ENCODE results near the gene ZNHIT1.
"Not testable (repeated sequence)": the region's sequence is repeated elsewhere in the genome, so short reads cannot be mapped to it uniquely, and the experiment has no call there.

The ZNHIT1 gene

GRCh38 chr7:101243646-101244374 lies 25.8 kb downstream of the ZNHIT1 start:
- DNase-seq = no peak

DNA sequence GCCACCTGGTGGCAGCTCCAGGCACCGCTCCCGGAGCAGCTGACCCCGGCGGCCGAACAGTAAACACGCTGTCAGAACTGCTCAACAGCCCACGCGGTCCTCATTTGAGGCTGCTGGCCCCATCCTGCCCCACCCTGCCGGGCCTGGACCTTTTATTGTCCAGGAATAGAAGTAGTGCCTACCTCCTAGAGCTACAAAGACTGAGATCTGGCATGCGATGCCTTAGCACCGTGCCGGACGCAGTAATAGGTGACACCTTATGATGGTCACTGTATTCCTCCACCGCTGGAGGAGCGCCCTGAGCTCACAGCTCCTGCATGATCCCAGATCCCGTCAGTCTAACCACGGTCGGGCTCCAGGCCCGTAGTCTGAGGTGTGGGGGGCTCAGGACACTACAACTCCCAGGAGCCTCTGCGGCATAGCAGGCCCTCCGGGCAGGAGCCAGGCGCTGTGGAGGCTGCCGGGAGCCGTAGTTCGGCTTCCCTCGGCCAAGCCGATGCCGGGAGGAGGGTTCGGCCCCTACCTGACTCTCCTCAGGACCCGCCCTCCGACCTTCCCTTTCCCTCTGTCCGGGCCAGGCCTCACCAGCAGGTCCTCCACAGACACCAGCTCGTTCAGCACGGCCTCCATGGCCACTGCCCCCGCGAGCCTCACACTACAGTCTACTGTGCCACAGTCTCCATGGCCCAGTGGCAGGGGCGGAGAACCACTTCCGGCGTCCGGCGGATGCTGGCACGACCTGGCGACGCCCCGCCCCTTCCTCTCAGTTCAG lies 26.6 kb downstream of the ZNHIT1 start, which contains the start of gene FIS1:
Gene FIS1, minus strand, starts transcription at position 707 of the 772 bp plus-strand sequence. Its CDS starts 77 bp downstream, at position 630.
- peak; percentile 91 for DNase-seq

DNA sequence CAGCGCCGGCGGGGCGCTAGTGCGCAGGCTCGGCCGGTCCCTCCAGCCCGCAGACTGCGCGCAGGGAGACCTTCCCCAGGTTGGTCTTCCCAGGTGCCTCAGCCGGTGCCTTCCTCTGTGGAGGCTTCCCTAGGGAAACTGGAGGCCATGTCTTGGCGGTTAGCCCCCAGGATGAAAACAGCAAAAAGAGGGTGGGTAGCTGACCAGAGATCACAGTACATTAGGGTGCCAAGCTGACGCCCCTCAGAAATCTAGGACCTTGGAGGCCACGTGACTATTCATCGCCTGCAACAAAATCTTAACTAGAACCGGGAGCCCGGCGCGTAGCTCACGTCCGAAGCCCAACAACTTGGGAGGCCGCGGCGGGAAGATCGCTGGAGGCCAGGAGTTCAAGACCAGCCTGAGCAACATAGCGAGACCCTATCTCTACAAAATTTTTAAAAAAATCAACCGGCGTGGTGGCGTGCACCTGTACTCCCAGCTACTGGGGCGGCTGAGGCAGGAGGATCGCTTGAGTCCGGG lies 27.2 kb downstream of the ZNHIT1 start:
- DNase-seq = no peak

DNA sequence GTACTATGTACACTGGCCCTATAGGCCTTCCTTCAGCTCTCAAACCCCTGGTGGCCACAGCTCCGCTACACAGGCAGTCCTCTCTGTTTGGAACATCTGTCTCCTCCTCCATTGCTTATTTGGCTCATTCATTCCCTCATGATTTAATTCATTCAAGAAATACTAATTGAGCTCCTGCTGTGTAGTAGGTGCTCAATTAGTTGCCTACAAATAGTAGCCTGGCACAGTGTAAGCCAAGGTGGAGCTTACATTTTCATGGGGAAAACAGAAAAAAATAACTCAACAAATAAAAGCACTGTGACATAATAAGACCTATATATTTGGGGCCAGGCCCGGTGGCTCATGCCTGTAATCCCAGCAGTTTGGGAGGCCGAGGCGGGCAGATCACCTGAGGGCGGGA lies 30.3 kb downstream of the ZNHIT1 start:
- no peak for DNase-seq

DNA sequence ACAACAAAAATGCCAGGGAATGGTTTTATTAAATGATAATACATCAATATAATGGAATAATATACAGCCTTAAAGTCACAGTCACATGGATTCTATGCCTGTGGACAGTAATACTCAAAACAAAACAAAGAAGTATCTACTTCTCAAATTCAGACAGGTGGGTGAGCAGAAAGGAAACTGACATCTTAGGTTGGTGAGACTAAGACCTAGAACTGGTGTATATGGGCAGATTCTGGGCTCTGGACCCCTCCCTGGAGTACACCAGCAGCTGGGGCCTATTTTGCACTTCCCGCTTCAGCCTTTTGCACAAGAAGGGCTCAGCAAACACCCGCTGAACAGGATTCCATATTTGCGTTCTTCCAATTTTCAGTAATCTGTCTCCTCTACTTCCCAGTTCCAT lies 32.4 kb downstream of the ZNHIT1 start:
- DNase-seq = no peak

- DNase-seq = peak; percentile 99
These were observed 34.1 kb downstream of the ZNHIT1 start for GRCh38 chr7:101251871-101252659.

GRCh38 chr7:101253199-101253598 lies 35.2 kb downstream of the ZNHIT1 start:
- not testable (repeated sequence) for DNase-seq

DNA sequence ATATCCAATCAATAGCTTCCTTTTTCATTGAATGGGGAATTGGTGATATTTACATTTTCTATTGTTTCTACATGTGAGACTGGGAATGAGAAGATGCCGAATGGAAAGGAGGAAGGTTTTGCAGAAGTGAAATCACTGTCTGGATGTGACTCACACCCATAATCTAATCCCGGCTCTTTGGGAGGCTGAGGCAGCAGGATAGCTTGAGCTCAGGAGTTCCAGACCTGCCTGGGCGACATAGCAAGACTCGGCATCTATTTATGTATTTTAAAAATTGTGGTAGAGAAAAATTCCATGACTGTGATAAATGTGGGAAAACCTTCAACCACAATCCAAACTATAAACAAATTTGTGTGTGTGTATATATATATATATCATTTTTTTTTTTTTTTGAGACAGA lies 37.8 kb downstream of the ZNHIT1 start:
- DNase-seq = no peak

- DNase-seq = no peak
These were observed 40.3 kb downstream of the ZNHIT1 start for GRCh38 chr7:101258243-101258731.

DNA sequence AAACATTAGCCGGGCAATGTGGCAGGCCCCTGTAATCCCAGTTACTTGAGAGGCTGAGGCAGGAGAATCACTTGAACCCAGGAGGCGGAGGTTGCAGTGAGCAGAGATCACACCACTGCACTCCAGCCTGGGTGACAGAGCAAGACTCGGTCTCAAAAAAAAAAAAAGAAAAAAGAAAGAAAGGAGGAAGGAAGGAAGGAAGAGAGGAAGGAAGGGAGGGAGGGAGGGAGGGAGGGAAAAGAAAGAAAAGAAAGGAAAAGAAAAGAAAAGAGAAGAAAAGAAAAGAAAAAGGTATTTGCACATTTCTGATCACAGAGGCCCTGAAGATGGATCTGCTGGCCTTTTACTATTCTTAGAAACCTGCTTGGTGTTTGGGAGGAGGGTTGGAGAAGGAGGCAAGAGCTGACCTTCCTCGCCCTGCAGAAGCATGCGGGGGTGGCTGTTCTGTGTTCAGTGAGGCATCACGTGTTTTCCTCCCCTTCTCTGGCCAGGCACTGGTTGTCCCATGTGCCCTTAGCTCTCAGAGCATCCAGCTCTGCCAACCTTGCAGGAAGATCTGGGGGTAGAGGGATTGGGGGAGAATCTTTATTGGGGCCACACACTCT lies 46.2 kb downstream of the ZNHIT1 start:
- not testable (repeated sequence) for DNase-seq

DNA sequence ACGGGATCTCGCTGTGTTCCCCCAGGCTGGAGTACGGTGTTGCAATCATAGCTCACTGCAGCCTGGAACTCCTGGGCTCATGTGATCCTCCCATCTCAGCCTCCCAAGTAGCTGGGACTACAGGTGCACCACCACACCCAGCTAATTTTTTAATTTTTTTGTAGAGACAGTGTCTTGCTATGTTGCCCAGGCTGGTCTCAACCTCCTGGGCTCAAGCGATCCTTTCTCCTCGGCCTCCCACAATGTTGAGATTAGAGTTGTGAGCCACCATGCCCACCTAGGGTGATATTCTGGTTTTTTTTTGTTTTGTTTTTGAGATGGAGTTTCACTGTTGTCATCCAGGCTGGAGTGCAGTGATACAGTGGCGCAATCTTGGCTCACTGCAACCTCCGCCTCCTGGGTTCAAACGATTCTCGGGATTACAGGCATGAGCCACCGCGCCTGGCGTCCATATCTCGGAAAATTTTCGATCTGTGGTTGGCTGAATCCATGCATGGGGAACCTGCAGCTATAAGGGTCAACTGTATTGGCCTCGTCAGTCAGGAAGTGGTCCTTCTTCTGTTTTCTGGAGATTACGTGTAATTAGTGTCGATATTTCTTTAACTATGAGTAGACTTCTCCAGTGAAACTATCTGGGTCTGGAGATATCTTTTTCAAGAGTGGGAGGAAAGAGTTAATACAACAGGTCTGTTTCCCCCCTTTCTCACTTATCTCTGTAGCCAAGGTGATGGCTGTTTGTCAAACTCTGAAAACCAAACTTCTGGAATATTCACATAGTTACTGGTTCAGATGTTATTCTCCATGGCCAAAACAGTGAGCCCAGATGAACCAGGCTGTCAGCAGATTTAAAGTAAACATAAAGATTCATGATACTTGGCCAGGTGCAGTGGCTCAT lies 47.9 kb downstream of the ZNHIT1 start:
- DNase-seq = no peak

- DNase-seq = no peak
These were observed 51.7 kb downstream of the ZNHIT1 start for GRCh38 chr7:101269664-101270063.

DNA sequence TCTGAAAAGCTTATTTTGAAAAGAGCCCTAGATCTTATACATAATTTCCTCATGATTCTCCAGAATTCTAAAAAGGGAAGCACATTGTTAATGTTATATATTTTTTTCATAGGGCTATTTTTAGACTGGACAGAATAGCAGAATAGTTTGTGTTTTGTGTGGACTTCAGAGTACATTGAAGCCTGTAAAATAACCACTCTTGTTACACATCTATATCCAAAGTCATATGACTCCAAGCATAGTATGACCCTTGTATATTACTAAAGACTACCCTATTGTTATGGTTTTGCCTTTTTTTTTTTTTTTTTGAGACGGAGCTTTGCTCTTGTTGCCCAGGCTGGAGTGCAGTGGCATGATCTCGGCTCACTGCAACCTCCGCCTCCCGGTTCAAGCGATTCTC lies 53.1 kb downstream of the ZNHIT1 start:
- DNase-seq = no peak

DNA sequence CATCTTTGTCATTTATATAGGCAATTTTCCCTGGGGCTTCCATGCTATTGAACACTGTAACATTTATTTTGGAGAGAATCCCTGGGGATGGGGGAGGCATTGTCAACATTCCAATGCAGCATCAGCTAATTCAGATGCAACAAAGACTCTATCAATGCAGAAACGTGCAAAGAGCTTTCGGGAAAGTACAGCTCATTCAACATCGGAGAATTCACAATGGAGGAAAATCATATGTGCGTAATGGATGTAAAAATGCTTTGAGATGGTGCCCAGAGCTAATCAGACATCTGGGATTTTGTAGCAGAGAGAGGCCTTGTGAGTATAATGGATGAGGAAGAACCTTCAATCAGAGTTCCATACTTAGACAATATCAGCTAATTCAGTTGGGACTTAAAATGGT lies 55.2 kb downstream of the ZNHIT1 start:
- no peak for DNase-seq
